H9 (cell line): ENCODE measurements around the gene CHN2. TPM values are rescaled to one million over a fixed set of nuclear protein-coding genes. Genes with fewer than 3 reads are reported as not detected.

Source experiments
- DNase-seq: peaks from one replicate; pipeline ENCODE4 v3.0.0-alpha.2; 2017
- H2AFZ ChIP-seq: one replicate; pipeline ENCODE4 v1.6.1; 2013; ENCODE audit warnings: mild to moderate bottlenecking, low read length, control low read depth, moderate library complexity
- H2AK5ac ChIP-seq: 2 replicates; pipeline ENCODE4 v1.6.1; 2013; ENCODE audit warnings: low read length, control low read depth, mixed read lengths; ENCODE audit not compliant: insufficient read length
- H2BK120ac ChIP-seq: one replicate; pipeline ENCODE4 v1.6.1; 2013; ENCODE audit warnings: low read depth, mild to moderate bottlenecking, low read length, control low read depth, inconsistent platforms; ENCODE audit not compliant: poor library complexity, severe bottlenecking
- H2BK12ac ChIP-seq: 2 replicates; pipeline ENCODE4 v1.6.1; 2013; ENCODE audit warnings: low read length, control low read depth, mixed read lengths, low read depth; ENCODE audit not compliant: insufficient read length
- H2BK15ac ChIP-seq: 2 replicates; pipeline ENCODE4 v1.6.1; 2013; ENCODE audit warnings: low read depth, low read length, control low read depth
- H2BK20ac ChIP-seq: one replicate; pipeline ENCODE4 v1.6.1; 2013; ENCODE audit warnings: low read depth, mild to moderate bottlenecking, low read length, control low read depth, inconsistent platforms; ENCODE audit not compliant: poor library complexity, severe bottlenecking
- H2BK5ac ChIP-seq: 2 replicates; pipeline ENCODE4 v1.6.1; 2013; ENCODE audit warnings: low read length, control low read depth, mixed read lengths; ENCODE audit not compliant: insufficient read length
- H3K14ac ChIP-seq: 2 replicates; pipeline ENCODE4 v1.6.1; 2013; ENCODE audit warnings: low read length, control low read depth; ENCODE audit not compliant: insufficient read depth
- H3K18ac ChIP-seq: 2 replicates; pipeline ENCODE4 v1.6.1; 2013; ENCODE audit warnings: low read depth, mild to moderate bottlenecking, mixed read lengths, low read length, control low read depth; ENCODE audit not compliant: insufficient read length
- H3K23ac ChIP-seq: 2 replicates; pipeline ENCODE4 v1.6.1; 2013; ENCODE audit warnings: low read length, control low read depth, mixed read lengths, low read depth; ENCODE audit not compliant: insufficient read length
- H3K23me2 ChIP-seq: 2 replicates; pipeline ENCODE4 v1.6.1; 2013; ENCODE audit warnings: low read depth, mild to moderate bottlenecking, mixed read lengths, low read length, control low read depth; ENCODE audit not compliant: insufficient read length, poor library complexity, severe bottlenecking
- H3K27ac ChIP-seq: 2 replicates; pipeline ENCODE4 v1.5.1; 2013; ENCODE audit warnings: low read length, control low read depth, mixed read lengths, low read depth; ENCODE audit not compliant: insufficient read length
- H3K27me3 ChIP-seq: 2 replicates; pipeline ENCODE4 v1.6.1; 2013; ENCODE audit warnings: low read length, control low read depth, inconsistent platforms; ENCODE audit not compliant: insufficient read depth
- H3K4ac ChIP-seq: 2 replicates; pipeline ENCODE4 v1.6.1; 2013; ENCODE audit warnings: low read depth, mild to moderate bottlenecking, control low read depth, inconsistent platforms, low read length, moderate library complexity
- H3K4me1 ChIP-seq: 2 replicates; pipeline ENCODE4 v1.6.1; 2013; ENCODE audit warnings: low read length, control low read depth, inconsistent platforms; ENCODE audit not compliant: insufficient read depth
- H3K4me2 ChIP-seq: 2 replicates; pipeline ENCODE4 v1.6.1; 2013; ENCODE audit warnings: low read length, control low read depth, mixed read lengths; ENCODE audit not compliant: insufficient read length, insufficient read depth
- H3K56ac ChIP-seq: 2 replicates; pipeline ENCODE4 v1.6.1; 2013; ENCODE audit warnings: low read depth, mild to moderate bottlenecking, mixed read lengths, low read length, control low read depth; ENCODE audit not compliant: insufficient read length
- H3K79me1 ChIP-seq: 2 replicates; pipeline ENCODE4 v1.6.1; 2013; ENCODE audit warnings: low read depth, mild to moderate bottlenecking, moderate library complexity, low read length, control low read depth, inconsistent platforms; ENCODE audit not compliant: insufficient read depth, poor library complexity, severe bottlenecking
- H3K79me2 ChIP-seq: 2 replicates; pipeline ENCODE4 v1.6.1; 2013; ENCODE audit warnings: low read length, control low read depth, inconsistent platforms; ENCODE audit not compliant: insufficient read depth
- H3K9ac ChIP-seq: 2 replicates; pipeline ENCODE4 v1.6.1; 2013; ENCODE audit warnings: low read length, control low read depth, mixed read lengths; ENCODE audit not compliant: insufficient read length; ENCODE audit errors: extremely low read depth
- H3K9me3 ChIP-seq: one replicate; pipeline ENCODE4 v1.6.1; 2013; ENCODE audit warnings: low read depth, low read length, inconsistent platforms; ENCODE audit not compliant: control insufficient read depth
- H3T11ph ChIP-seq: one replicate; pipeline ENCODE4 v1.6.1; 2013; ENCODE audit warnings: mild to moderate bottlenecking, low read length, control low read depth, inconsistent platforms
- H4K20me1 ChIP-seq: one replicate; pipeline ENCODE4 v1.6.1; 2013; ENCODE audit not compliant: control insufficient read depth, insufficient read length, insufficient read depth
- H4K5ac ChIP-seq: 2 replicates; pipeline ENCODE4 v1.6.1; 2013; ENCODE audit warnings: low read depth, mild to moderate bottlenecking, mixed read lengths, low read length, control low read depth; ENCODE audit not compliant: insufficient read length
- H4K8ac ChIP-seq: replicated peaks from 2 replicates; pipeline ENCODE4 v1.6.1; 2013; ENCODE audit warnings: low read length, control low read depth, mixed read lengths, low read depth; ENCODE audit not compliant: insufficient read length
- H4K91ac ChIP-seq: 2 replicates; pipeline ENCODE4 v1.6.1; 2013; ENCODE audit warnings: low read depth, mild to moderate bottlenecking, moderate library complexity, mixed read lengths, low read length, control low read depth; ENCODE audit not compliant: insufficient read length
- H3K27ac Mint-ChIP-seq, 3 experiments: 2 replicates in 2 of 3; 3 replicates in 1 of 3; pipeline ENCODE4 v1.8.0; 2020 to 2021; ENCODE audit warnings: mixed read lengths in 3 of 3, mild to moderate bottlenecking in 1 of 3, moderate library complexity in 1 of 3
- H3K27me3 Mint-ChIP-seq: 2 replicates; pipeline ENCODE4 v1.8.0; 2021; ENCODE audit warnings: low read depth, mild to moderate bottlenecking, moderate library complexity, mixed read lengths
- H3K36me3 Mint-ChIP-seq, 3 experiments: 2 replicates in 2 of 3; 3 replicates in 1 of 3; pipeline ENCODE4 v1.8.0; 2020 to 2021; ENCODE audit warnings: low read depth in 3 of 3, mixed read lengths in 3 of 3; ENCODE audit not compliant: insufficient read depth in 1 of 3
- H3K4me1 Mint-ChIP-seq, 2 experiments: 2 replicates each; pipeline ENCODE4 v1.8.0; 2020; ENCODE audit warnings: mixed read lengths in 2 of 2
- H3K4me3 Mint-ChIP-seq, 2 experiments: 2 replicates in 1 of 2; 3 replicates in 1 of 2; pipeline ENCODE4 v1.8.0; 2020 to 2021; ENCODE audit warnings: mild to moderate bottlenecking in 2 of 2, mixed read lengths in 2 of 2, moderate library complexity in 1 of 2
- H3K9me3 Mint-ChIP-seq, 2 experiments: 2 replicates in 1 of 2; 3 replicates in 1 of 2; pipeline ENCODE4 v1.8.0; 2020; ENCODE audit warnings: mild to moderate bottlenecking in 2 of 2, mixed read lengths in 2 of 2, moderate library complexity in 1 of 2
- WGBS: extraction: QIAGEN DNeasy Blood & Tissue Kit; methylation state at CpG from one replicate; pipeline ENCODE4 v1.1.7; 2013; ENCODE audit warnings: missing lambda C conversion rate, low lambda C conversion rate, mixed read lengths; ENCODE audit not compliant: insufficient read length; ENCODE audit errors: extremely low coverage; 5-methylcytosine and 5-hydroxymethylcytosine counted together
- total RNA-seq: library from RNA; stranded (reverse); gene quantifications from 2 replicates; pipeline ENCODE4 v1.2.1, GENCODE V29; 2021
- TF ChIP-seq, protein P1 (sequence below): fragments of 200-600 bp; sonication (generic); conservative IDR thresholded peaks from 3 replicates; pipeline ENCODE4 v1.8.0; 2021; ENCODE audit warnings: antibody characterized with exemption, mild to moderate bottlenecking

Gene CHN2
- total RNA-seq, 1 experiment from 2014 or later = 3.3 TPM

DNA sequence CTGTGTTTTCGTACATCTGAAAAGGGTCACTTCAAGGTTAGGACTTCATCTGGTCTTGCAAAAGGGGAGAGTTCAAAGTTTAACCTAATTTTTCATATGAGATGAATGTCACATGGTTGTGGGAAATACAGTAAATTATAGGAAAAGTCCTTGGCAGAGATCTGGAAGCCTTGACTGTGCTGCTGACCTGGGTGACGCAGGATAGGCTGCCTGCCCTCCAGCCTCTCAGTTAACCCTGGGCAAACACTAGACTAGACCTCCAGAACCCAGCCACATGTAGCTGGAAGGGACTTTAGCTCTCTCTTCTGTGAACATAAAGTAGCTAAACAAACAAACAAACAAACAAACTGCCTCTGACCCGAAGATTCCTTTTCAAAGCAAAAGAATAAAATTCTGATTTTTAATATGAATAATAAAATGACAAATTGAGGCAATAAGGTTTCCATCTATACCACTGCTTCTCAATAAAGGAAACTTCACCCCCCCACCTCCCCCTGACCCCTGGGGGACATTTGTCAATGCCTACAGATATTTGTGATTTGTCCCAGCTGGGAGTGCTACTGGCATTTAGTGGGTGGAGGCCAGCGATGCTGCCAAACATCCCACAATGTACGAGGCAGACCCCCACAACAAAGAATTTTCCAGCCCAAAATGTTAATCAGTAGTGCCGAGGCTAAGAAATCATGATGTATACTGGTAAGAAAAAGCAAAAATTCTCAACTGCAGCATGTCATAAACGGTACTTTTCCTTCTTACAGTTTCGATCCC is 293.8 kb downstream of the CHN2 start:
- WGBS = no CpG with 5 or more reads among the region's 8 CpGs
- TF ChIP-seq, protein P1, sequence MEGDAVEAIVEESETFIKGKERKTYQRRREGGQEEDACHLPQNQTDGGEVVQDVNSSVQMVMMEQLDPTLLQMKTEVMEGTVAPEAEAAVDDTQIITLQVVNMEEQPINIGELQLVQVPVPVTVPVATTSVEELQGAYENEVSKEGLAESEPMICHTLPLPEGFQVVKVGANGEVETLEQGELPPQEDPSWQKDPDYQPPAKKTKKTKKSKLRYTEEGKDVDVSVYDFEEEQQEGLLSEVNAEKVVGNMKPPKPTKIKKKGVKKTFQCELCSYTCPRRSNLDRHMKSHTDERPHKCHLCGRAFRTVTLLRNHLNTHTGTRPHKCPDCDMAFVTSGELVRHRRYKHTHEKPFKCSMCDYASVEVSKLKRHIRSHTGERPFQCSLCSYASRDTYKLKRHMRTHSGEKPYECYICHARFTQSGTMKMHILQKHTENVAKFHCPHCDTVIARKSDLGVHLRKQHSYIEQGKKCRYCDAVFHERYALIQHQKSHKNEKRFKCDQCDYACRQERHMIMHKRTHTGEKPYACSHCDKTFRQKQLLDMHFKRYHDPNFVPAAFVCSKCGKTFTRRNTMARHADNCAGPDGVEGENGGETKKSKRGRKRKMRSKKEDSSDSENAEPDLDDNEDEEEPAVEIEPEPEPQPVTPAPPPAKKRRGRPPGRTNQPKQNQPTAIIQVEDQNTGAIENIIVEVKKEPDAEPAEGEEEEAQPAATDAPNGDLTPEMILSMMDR = no peak

More for the DNA sequence above, 293.8 kb downstream of the CHN2 start:
- Histone ChIP-seq H4K8ac (no peak overlapping the region), H3K79me1 (no peaks in the 10 kb centered on the region), H2BK15ac (no peak overlapping the region), H4K5ac (no peak overlapping the region), H4K91ac (no peak overlapping the region), H3K4ac (no peak overlapping the region), H2AFZ (no peak overlapping the region), H2AK5ac (no peak overlapping the region), H3K9me3 (no peaks in the 10 kb centered on the region), H2BK12ac (no peak overlapping the region), H2BK5ac (no peak overlapping the region), H2BK120ac (no peak overlapping the region), H3K27me3 (no peaks in the 10 kb centered on the region), H3K79me2 (no peaks in the 10 kb centered on the region), H3K23me2 (no peaks in the 10 kb centered on the region), H3K23ac (no peak overlapping the region), H3K9ac (no peak overlapping the region), H3T11ph (no peak overlapping the region), H3K14ac (no peak overlapping the region), H3K4me2 (no peak overlapping the region), H3K18ac (no peak overlapping the region), H3K56ac (no peak overlapping the region), H3K27ac (no peak overlapping the region), H4K20me1 (no peaks in the 10 kb centered on the region), H2BK20ac (no peak overlapping the region), H3K4me1 (no peaks in the 10 kb centered on the region)
- Mint-ChIP-seq H3K4me3 (no peak overlapping the region), H3K9me3 (no peaks in the 10 kb centered on the region), H3K36me3 (no peaks in the 10 kb centered on the region), H3K27me3 (no peaks in the 10 kb centered on the region), H3K27ac (no peak overlapping the region), H3K4me1 (peaks cover 12 to 23% of the 10 kb centered on the region in 2 experiments)
- DNase-seq = no peak
